KOPT-K1 (cell line): ENCODE data around the gene B4GALNT1.
"Not testable (repeated sequence)": the region's sequence is repeated elsewhere in the genome, so short reads cannot be mapped to it uniquely, and the experiment has no call there.

Experiments
- H3K27ac ChIP-seq: fragments of 200-600 bp; sonication (generic); 2 replicates; pipeline ENCODE4 v1.5.1; 2016; ENCODE audit warnings: antibody characterized with exemption, mild to moderate bottlenecking, low read depth, low read length; ENCODE audit not compliant: poor library complexity, severe bottlenecking
- H3K36me3 ChIP-seq: fragments of 200-600 bp; sonication (generic); 2 replicates; pipeline ENCODE4 v1.5.1; 2017; ENCODE audit warnings: antibody characterized with exemption, mild to moderate bottlenecking, low read length, moderate library complexity; ENCODE audit not compliant: insufficient read depth
- H3K9me3 ChIP-seq: fragments of 200-600 bp; sonication (generic); 2 replicates; pipeline ENCODE4 v1.5.1; 2017; ENCODE audit warnings: antibody characterized with exemption, low read length, mild to moderate bottlenecking; ENCODE audit not compliant: insufficient read depth, poor library complexity, severe bottlenecking

Gene B4GALNT1

DNA sequence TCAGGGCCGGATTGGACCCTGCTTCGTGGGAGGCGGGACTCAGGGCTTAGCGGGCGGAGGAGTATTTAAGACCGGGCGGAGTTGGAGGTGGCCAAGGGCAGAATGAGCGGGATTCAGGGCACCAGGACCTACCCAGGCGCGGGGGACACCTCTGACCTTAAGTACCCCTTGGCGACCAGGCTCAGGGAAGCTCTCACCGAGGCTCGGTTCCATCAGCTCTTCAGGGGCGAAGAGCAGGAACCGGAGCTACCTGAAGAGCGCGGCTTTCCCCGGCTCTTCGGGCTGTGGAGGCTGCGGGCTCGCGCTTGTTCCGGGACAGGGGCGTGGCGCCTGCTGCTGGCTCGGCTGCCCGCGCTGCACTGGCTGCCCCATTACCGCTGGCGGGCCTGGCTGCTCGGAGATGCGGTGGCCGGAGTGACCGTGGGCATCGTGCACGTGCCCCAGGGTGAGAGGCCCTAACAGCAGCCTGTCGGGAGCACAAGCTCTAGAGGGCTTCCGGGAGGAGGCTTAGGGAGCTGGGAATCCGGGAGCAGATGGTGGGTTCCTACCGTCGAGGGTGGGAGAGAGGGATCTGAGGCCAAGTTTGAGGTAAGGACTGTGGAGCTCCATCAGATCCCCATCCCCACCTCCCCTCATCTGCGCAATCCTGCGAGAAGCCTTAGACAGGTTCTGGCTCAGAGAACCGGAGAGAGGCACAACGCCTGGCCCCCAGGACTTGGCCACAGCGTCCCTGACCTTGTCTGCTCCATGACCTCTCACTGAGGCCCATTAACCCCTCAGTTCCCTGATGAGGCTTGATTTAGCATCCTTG lies 13.4 kb downstream of the B4GALNT1 start:
- Histone ChIP-seq H3K9me3 (no peaks in the 10 kb centered on the region), H3K36me3 (no peaks in the 10 kb centered on the region), H3K27ac (no peak overlapping the region)

DNA sequence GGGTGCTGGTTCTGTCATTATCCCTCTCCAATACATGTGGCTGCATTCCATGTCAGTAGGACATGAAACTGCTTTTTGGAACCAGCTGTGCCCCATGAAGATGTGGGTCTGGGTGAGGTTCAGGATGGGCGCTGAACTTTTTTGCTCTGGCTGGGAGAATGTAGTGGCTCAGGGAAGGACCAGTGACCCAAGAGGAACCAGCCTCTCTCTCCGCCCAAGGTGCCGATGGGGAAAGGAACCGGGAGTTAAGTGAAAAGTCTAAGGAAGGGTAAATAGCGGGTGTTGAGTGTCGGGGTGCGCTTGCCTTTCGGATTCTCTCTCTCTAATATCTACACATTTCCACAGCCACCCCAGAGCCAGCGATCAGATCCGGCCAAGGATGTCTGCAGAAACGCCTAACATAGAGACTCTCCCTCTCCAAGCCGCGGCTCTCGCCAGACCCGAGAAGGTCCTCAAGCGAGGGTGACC lies 14.0 kb downstream of the B4GALNT1 start:
- Histone ChIP-seq H3K27ac (no peak overlapping the region), H3K9me3 (no peaks in the 10 kb centered on the region), H3K36me3 (no peaks in the 10 kb centered on the region)

DNA sequence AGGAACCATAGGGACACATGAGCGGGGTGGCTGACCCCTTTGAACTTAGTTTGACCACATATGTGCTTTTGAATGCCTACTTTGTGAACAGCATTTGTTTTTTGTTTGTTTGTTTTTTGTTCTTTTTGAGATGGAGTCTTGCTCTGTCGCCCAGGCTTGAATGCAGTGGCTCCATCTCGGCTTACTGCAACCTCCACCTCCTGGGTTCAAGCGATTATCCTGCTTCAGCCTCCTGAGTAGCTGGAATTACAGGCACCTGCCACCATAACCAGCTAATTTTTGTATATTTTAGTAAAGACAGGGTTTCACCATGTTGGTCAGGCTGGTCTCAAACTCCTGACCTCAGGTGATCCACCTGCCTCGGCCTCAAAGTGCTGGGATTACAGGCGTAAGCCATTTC lies 14.6 kb downstream of the B4GALNT1 start:
- H3K27ac ChIP-seq, H3K9me3 ChIP-seq, H3K36me3 ChIP-seq: not testable (repeated sequence)

GRCh38 chr12:57617942-57618341 lies 15.1 kb downstream of the B4GALNT1 start:
- Histone ChIP-seq H3K36me3 (no peaks in the 10 kb centered on the region), H3K27ac (no peak overlapping the region), H3K9me3 (no peaks in the 10 kb centered on the region)

GRCh38 chr12:57616383-57617101 lies 16.5 kb downstream of the B4GALNT1 start:
- Histone ChIP-seq H3K9me3 (no peaks in the 10 kb centered on the region), H3K36me3 (no peaks in the 10 kb centered on the region), H3K27ac (no peak overlapping the region)

- H3K9me3 ChIP-seq = no peaks in the 10 kb centered on the region
- no peaks in the 10 kb centered on the region for H3K36me3 ChIP-seq
- H3K27ac ChIP-seq = no peak overlapping the region
Observed at GRCh38 chr12:57615637-57616036, 17.4 kb downstream of the B4GALNT1 start.

- Histone ChIP-seq H3K9me3 (no peaks in the 10 kb centered on the region), H3K36me3 (no peaks in the 10 kb centered on the region), H3K27ac (no peak overlapping the region)
Observed at GRCh38 chr12:57614948-57615500, 18.0 kb downstream of the B4GALNT1 start.

DNA sequence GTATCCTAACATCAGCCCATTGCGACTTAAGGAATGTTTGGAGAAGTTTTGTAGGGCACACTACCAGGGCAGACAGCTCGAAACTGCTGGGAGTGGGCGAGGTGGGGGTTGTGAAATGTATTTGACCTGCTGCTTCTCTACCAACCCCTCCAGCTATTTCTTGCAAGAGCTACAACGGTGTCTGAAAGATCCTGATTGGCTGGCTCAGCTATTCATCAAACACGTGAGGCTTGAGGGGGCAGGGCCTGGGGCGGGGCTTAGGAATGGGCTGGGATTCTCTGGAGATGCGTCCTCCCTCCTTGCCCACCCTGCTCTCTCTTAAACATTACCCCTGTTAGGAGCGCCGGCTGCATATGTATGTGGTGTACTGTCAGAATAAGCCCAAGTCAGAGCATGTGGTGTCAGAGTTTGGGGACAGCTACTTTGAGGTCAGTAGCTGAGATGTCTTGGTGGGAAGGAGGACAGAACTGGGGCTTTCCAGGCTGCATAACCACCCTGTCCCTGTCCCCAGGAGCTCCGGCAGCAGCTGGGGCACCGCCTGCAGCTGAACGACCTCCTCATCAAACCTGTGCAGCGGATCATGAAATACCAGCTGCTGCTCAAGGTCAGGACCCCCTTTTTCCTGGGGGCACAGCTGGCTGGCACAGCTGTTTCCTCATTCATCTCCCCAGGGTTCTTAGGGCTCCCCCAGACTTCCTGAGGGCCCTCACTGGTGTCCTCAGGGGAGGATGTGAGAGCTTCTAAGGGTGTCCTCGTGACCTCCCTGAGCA lies 18.6 kb downstream of the B4GALNT1 start:
- H3K36me3 ChIP-seq = peaks cover under 1% of the 10 kb centered on the region; the same call in 1 of the 2 replicates
- H3K27ac ChIP-seq = no peak overlapping the region
- H3K9me3 ChIP-seq = no peaks in the 10 kb centered on the region

DNA sequence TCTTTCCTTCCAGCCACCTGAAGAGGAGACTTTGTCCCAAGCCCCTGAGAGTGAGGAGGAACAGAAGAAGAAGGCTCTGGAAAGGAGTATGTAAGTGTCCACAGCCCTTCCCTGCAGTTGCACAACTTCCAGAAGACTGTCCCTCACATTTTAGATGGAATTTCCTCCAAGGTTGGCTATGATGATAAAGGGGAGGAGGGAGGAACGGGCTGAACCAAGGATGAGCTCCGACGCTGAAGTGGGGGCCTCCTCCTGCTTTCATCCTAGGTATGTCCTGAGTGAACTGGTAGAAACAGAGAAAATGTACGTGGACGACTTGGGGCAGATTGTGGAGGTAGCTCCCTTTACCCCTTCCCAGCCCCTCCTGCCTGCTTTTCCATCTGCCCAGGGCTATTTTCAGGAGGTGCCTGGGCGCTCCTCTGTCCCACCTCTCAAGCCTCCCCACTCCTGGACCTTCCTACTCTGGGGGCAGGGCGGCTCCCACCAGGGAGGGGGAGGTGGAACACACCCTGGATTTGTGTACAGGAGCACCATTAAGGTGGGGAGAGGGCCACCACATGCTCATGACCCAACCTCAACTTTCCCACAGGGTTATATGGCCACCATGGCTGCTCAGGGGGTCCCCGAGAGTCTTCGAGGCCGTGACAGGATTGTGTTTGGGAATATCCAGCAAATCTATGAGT lies 19.4 kb downstream of the B4GALNT1 start:
- Histone ChIP-seq H3K36me3 (peaks cover 9% of the 10 kb centered on the region; the same call in 1 of the 2 replicates), H3K27ac (no peak overlapping the region), H3K9me3 (no peaks in the 10 kb centered on the region)

DNA sequence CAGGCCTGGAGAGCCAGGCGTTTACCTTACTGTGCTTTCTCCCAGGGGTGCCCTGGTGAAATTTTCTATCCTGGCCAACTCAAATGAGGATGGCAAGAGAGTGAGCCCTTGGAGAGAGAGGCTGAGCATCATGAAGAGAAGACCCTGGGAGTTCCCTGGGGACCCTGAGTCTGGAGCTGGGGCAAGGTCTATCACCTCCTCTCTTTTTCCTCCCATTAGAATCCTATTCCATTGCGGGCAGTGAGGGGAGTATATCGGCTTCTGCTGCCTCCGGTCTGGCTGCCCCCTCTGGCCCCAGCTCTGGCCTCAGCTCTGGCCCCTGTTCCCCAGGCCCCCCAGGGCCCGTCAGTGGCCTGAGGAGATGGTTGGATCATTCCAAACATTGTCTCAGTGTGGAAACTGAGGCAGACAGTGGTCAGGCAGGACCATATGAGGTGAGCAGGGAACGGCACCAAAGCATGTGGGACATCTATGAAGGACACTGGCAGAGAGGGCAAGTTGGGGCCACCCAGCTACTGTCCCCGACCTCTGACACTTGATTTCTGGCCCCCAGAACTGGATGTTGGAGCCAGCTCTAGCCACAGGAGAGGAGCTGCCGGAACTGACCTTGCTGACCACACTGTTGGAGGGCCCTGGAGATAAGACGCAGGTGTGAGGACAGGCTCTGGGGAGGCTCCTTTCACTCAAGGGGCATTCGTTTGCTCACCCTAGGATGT lies 20.1 kb downstream of the B4GALNT1 start:
- no peak overlapping the region for H3K27ac ChIP-seq
- no peaks in the 10 kb centered on the region for H3K9me3 ChIP-seq
- H3K36me3 ChIP-seq = peaks cover 16% of the 10 kb centered on the region; the same call in 1 of the 2 replicates

DNA sequence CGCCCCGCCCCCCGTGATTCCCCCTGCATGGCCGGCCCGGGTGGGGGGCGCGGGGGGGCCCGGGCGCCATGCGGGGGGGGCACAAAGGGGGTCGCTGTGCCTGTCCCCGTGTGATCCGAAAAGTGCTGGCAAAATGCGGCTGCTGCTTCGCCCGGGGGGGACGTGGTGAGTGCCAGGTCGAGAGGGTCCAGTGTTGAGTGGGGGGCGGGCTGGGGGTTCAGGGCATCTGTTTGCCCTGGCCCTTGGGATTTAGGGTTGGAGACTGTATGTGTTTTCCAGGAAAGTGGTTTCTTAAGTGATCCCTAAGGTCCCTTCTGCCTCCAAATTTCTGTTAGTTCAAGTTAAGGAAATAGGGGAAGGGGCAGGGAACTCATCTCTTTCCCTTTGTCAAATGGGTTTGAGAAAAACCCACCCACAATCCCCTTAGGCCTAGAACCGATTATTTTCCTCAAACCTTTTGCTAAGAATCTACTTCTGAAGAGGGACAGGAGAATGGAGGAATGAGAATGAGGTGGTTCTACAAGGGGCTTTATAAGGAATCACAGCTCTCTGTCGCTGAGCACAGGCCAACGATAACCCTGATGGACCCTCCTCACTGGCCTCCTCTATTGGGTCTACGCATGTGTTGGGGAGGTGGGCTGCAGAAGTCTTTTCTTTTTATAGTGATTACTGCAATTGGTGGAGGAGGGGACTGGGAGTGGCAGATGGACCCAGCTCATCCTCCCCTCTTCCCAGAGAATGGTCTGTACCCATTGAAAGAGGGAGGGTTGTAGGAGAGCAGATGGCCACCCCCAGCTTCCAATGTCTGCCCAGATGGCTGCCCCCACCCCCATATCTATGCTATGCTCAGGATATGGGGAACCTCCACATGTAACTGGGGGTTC lies 20.9 kb downstream of the B4GALNT1 start:
- H3K36me3 ChIP-seq = peaks cover 16% of the 10 kb centered on the region; the same call in 1 of the 2 replicates
- H3K27ac ChIP-seq = no peak overlapping the region
- no peaks in the 10 kb centered on the region for H3K9me3 ChIP-seq

DNA sequence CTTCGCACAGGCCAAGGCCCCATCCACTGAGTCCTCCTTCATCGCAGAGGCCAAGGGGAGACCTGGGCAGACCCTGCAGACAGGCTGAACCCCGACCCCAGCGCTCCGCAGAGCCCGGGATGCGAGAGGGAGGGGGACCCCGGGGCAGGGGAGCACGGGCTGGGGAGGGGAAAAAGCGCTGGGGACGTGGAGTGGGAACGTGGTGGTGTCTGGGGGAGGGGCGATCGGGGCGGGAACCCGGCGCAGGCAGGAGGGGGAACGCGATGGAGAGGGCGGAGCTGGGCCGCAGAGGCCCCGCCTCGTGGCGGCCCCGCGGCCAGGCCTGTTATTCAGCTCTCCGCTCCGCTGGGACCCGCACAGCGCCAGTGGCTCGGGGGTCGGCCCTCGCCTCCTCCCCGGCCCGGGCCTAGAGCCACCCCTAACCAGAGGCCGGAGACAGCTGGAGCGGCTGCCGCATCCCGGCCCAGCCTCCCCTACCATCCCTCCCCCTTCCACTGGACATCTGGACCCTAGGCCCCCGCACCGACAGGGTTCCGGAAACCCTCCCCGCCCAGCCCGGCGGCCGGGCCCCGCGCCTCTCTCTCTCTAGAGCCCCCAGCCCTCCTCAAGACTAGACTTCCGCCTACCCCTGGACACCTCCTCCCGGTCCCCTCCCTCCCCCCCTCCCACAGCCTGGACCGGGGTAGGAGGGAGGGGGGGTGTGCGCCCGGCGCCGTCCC lies 21.7 kb downstream of the B4GALNT1 start, which contains the start of gene ARHGEF25:
Gene ARHGEF25, plus strand, starts transcription at position 328 of the 719 bp plus-strand sequence. CDS start 460 bp downstream, outside the sequence.
- Histone ChIP-seq H3K9me3 (no peaks in the 10 kb centered on the region), H3K36me3 (peaks cover 16% of the 10 kb centered on the region; the same call in 1 of the 2 replicates), H3K27ac (no peak within 1 kb of the TSS)
